ENCODE results near the gene FLT1.

Gene FLT1

GRCh38 chr13:28384789-28385188 lies 110.1 kb downstream of the FLT1 start:
- no peak overlapping the region for H2AFZ ChIP-seq (ENCODE audit: low read length)
- no peak overlapping the region for H3K27ac ChIP-seq (ENCODE audit: low read depth, low read length, poor library complexity, severe bottlenecking)
- H3K27me3 ChIP-seq (ENCODE audit: insufficient read depth, low read length): no peaks in the 10 kb centered on the region
- H3K79me2 ChIP-seq (ENCODE audit: insufficient read depth, low read length): no peaks in the 10 kb centered on the region
- TF ChIP-seq EZH2 (IDR thresholded peaks at IDR 0.05; ENCODE audit: borderline replicate concordance, low read length) (no peak), CTCF (IDR thresholded peaks at IDR 0.05; ENCODE audit: low read length) (no peak)
- H3K4me1 ChIP-seq (ENCODE audit: insufficient read depth, low read length, severe bottlenecking): no peaks in the 10 kb centered on the region
- H3K4me3 ChIP-seq (ENCODE audit: low read depth, low read length, poor library complexity, severe bottlenecking): no peak overlapping the region
- no peaks in the 10 kb centered on the region for H3K36me3 ChIP-seq (ENCODE audit: insufficient read depth, low read length)
- no peaks in the 10 kb centered on the region for H3K9me2 ChIP-seq (ENCODE audit: low read depth, low read length)
- no peaks in the 10 kb centered on the region for H3F3A ChIP-seq (ENCODE audit: insufficient read depth, low read length)
- no peak overlapping the region for H3K4me2 ChIP-seq (ENCODE audit: low read length)
- no peak overlapping the region for H3K9ac ChIP-seq (ENCODE audit: low read length)
- no peaks in the 10 kb centered on the region for H4K20me1 ChIP-seq (ENCODE audit: insufficient read depth, low read length)
- H3K9me3 ChIP-seq (ENCODE audit: low read length): no peaks in the 10 kb centered on the region

GRCh38 chr13:28380319-28380718 lies 114.6 kb downstream of the FLT1 start:
- Histone ChIP-seq H4K20me1 (ENCODE audit: insufficient read depth, low read length) (no peaks in the 10 kb centered on the region), H3K4me1 (ENCODE audit: insufficient read depth, low read length, severe bottlenecking) (no peaks in the 10 kb centered on the region), H3K9me3 (ENCODE audit: low read length) (no peaks in the 10 kb centered on the region), H3K9me2 (ENCODE audit: low read depth, low read length) (no peaks in the 10 kb centered on the region), H3K79me2 (ENCODE audit: insufficient read depth, low read length) (no peaks in the 10 kb centered on the region), H3K4me3 (ENCODE audit: low read depth, low read length, poor library complexity, severe bottlenecking) (no peak overlapping the region), H3K27me3 (ENCODE audit: insufficient read depth, low read length) (no peaks in the 10 kb centered on the region), H3F3A (ENCODE audit: insufficient read depth, low read length) (no peaks in the 10 kb centered on the region), H2AFZ (ENCODE audit: low read length) (no peak overlapping the region), H3K4me2 (ENCODE audit: low read length) (no peak overlapping the region), H3K9ac (ENCODE audit: low read length) (no peak overlapping the region), H3K36me3 (ENCODE audit: insufficient read depth, low read length) (no peaks in the 10 kb centered on the region), H3K27ac (ENCODE audit: low read depth, low read length, poor library complexity, severe bottlenecking) (no peak overlapping the region)
- no peak for TF ChIP-seq CTCF (IDR thresholded peaks at IDR 0.05; ENCODE audit: low read length)
- no peak for TF ChIP-seq EZH2 (IDR thresholded peaks at IDR 0.05; ENCODE audit: borderline replicate concordance, low read length)

- Histone ChIP-seq H3K4me1 (ENCODE audit: insufficient read depth, low read length, severe bottlenecking) (no peaks in the 10 kb centered on the region), H3K27me3 (ENCODE audit: insufficient read depth, low read length) (no peaks in the 10 kb centered on the region), H3K4me3 (ENCODE audit: low read depth, low read length, poor library complexity, severe bottlenecking) (no peak overlapping the region), H3K4me2 (ENCODE audit: low read length) (no peak overlapping the region), H3K79me2 (ENCODE audit: insufficient read depth, low read length) (no peaks in the 10 kb centered on the region), H3K27ac (ENCODE audit: low read depth, low read length, poor library complexity, severe bottlenecking) (no peak overlapping the region), H3K9me3 (ENCODE audit: low read length) (no peaks in the 10 kb centered on the region), H2AFZ (ENCODE audit: low read length) (no peak overlapping the region), H3F3A (ENCODE audit: insufficient read depth, low read length) (no peaks in the 10 kb centered on the region), H3K36me3 (ENCODE audit: insufficient read depth, low read length) (no peaks in the 10 kb centered on the region), H3K9me2 (ENCODE audit: low read depth, low read length) (no peaks in the 10 kb centered on the region), H4K20me1 (ENCODE audit: insufficient read depth, low read length) (no peaks in the 10 kb centered on the region), H3K9ac (ENCODE audit: low read length) (no peak overlapping the region)
- TF ChIP-seq CTCF (IDR thresholded peaks at IDR 0.05; ENCODE audit: low read length) (no peak), EZH2 (IDR thresholded peaks at IDR 0.05; ENCODE audit: borderline replicate concordance, low read length) (no peak)
Observed at GRCh38 chr13:28379371-28380083, 115.4 kb downstream of the FLT1 start.

Measured in OCI-LY1 (cell line).